Endothelial cell of umbilical vein (primary cell): Measurements from ENCODE around the gene BRD1. TPM values are rescaled to one million over a fixed set of nuclear protein-coding genes. Genes with fewer than 3 reads are reported as not detected.
A peak's percentile ranks its signal among the peaks of the same experiment; 100 is the strongest.

Source experiments
- BruUV-seq: library from RNA; stranded (reverse); fragments of 400-500 nt; replicated peaks from 2 replicates; lab custom pipeline; 2021; lab: Mats Ljungman, UMichigan
- CTCF ChIA-PET: fragments of 300-600, 350-600 bp; sonication (Branson Sonifier 250); formaldehyde crosslinking; loops from one replicate; lab custom pipeline; 2021; ENCODE audit warnings: antibody characterized with exemption, inconsistent platforms; lab: Charles Lee
- POLR2A ChIA-PET: fragments of 300-600, 350-600 bp; sonication (Branson Sonifier 250); formaldehyde crosslinking; loops from one replicate; lab custom pipeline; 2021; ENCODE audit warnings: antibody characterized with exemption, inconsistent platforms; lab: Charles Lee
- DNase-seq: peaks from one replicate; pipeline ENCODE4 v3.0.0-alpha.2; 2011; ENCODE audit warnings: low read depth, low spot score
- FAIRE-seq: peaks from 2 replicates; lab custom pipeline; 2011; peaks lifted over from hg19 to GRCh38; lab: Jason Lieb, UNC
- H2AFZ ChIP-seq: 2 replicates; pipeline ENCODE4 v1.6.0; 2012; ENCODE audit warnings: low read depth, low read length, control low read depth, inconsistent platforms
- H3K27ac ChIP-seq: 2 replicates; pipeline ENCODE4 v1.5.1; 2011; ENCODE audit warnings: low read depth, mild to moderate bottlenecking, control low read depth, low read length, moderate library complexity; ENCODE audit not compliant: insufficient read depth
- H3K27me3 ChIP-seq, 2 experiments: 2 replicates each; pipeline versions ENCODE4 v1.6.0 to v1.6.1; 2011; ENCODE audit warnings: low read length in 2 of 2, mixed read lengths in 1 of 2; ENCODE audit not compliant: control insufficient read depth in 2 of 2, insufficient read depth in 2 of 2
- H3K36me3 ChIP-seq, 2 experiments: 2 replicates in 1 of 2; 3 replicates in 1 of 2; pipeline ENCODE4 v1.5.1; 2011; ENCODE audit warnings: low read length in 2 of 2, mild to moderate bottlenecking in 1 of 2, moderate library complexity in 1 of 2; ENCODE audit not compliant: control insufficient read depth in 2 of 2, insufficient read depth in 2 of 2; ENCODE audit errors: extremely low read depth in 1 of 2
- H3K4me1 ChIP-seq: 3 replicates; pipeline ENCODE4 v1.5.1; 2011; ENCODE audit warnings: mild to moderate bottlenecking, low read length; ENCODE audit not compliant: control insufficient read depth, insufficient read depth; ENCODE audit errors: extremely low read depth
- H3K4me2 ChIP-seq: 2 replicates; pipeline ENCODE4 v1.6.1; 2011; ENCODE audit warnings: low read length, control low read depth, mixed read lengths; ENCODE audit not compliant: insufficient read depth
- H3K4me3 ChIP-seq, 3 experiments: fragments of 200-600 bp in 1 of 3; sonication (generic), shearing (Covaris generic) in 1 of 3; replicated peaks in 1 of 3; 2 replicates each; pipeline ENCODE4 v1.5.1; 2011 to 2016; ENCODE audit warnings: control low read depth in 3 of 3, low read length in 3 of 3, mild to moderate bottlenecking in 2 of 3, inconsistent platforms in 1 of 3, low read depth in 1 of 3, moderate library complexity in 1 of 3; ENCODE audit not compliant: insufficient read depth in 1 of 3
- H3K79me2 ChIP-seq: 2 replicates; pipeline ENCODE4 v1.6.0; 2012; ENCODE audit warnings: low read length, inconsistent platforms; ENCODE audit not compliant: control insufficient read depth, insufficient read depth
- H3K9ac ChIP-seq: replicated peaks from 2 replicates; pipeline ENCODE3; 2011; ENCODE audit warnings: low read length, control low read depth; ENCODE audit not compliant: insufficient read depth; ENCODE audit errors: extremely low read depth
- H3K9me1 ChIP-seq: replicated peaks from 3 replicates; pipeline ENCODE4 v1.6.0; 2011; ENCODE audit warnings: mild to moderate bottlenecking, low read length; ENCODE audit not compliant: control insufficient read depth, insufficient read depth; ENCODE audit errors: extremely low read depth
- H3K9me3 ChIP-seq: replicated peaks from 2 replicates; pipeline ENCODE4 v1.5.1; 2012; ENCODE audit warnings: low read length, inconsistent platforms; ENCODE audit not compliant: control insufficient read depth, insufficient read depth
- H4K20me1 ChIP-seq: replicated peaks from 2 replicates; pipeline ENCODE3; 2011; ENCODE audit warnings: mild to moderate bottlenecking, low read length; ENCODE audit not compliant: control insufficient read depth, insufficient read depth; ENCODE audit errors: extremely low read depth
- CTCF ChIP-seq, 2 donors: IDR thresholded peaks; 1 replicate in 1 of 2; 2 replicates in 1 of 2; pipeline ENCODE4 v1.5.1; 2011; ENCODE audit warnings: low read length in 2 of 2, mild to moderate bottlenecking in 2 of 2, moderate library complexity in 2 of 2, control low read depth in 1 of 2, inconsistent platforms in 1 of 2, low read depth in 1 of 2; ENCODE audit not compliant: insufficient read depth in 1 of 2; ENCODE audit errors: extremely low read depth in 1 of 2
- EZH2 ChIP-seq: IDR thresholded peaks from 2 replicates; pipeline ENCODE4 v1.6.1; 2012; ENCODE audit warnings: borderline replicate concordance, low read depth, mild to moderate bottlenecking, moderate library complexity, low read length, inconsistent platforms; ENCODE audit not compliant: severe bottlenecking
- FOS ChIP-seq: IDR thresholded peaks from 2 replicates; pipeline ENCODE4 v1.6.1; 2011; ENCODE audit warnings: mild to moderate bottlenecking, low read length, moderate library complexity, borderline replicate concordance; ENCODE audit not compliant: insufficient read depth
- GATA2 ChIP-seq: IDR thresholded peaks from 2 replicates; pipeline ENCODE4 v1.7.0; 2011; ENCODE audit warnings: low read depth, mild to moderate bottlenecking, moderate library complexity, mixed read lengths, low read length; ENCODE audit not compliant: insufficient read length, insufficient read depth
- JUN ChIP-seq: IDR thresholded peaks from 2 replicates; pipeline ENCODE4 v1.6.1; 2011; ENCODE audit warnings: borderline replicate concordance, low read depth; ENCODE audit not compliant: insufficient read length, insufficient read depth
- MYC ChIP-seq: IDR thresholded peaks from one replicate; pipeline ENCODE4 v1.6.1; 2011; ENCODE audit warnings: mild to moderate bottlenecking, low read depth, low read length
- dilution Hi-C: fragments of 300-500 bp; cut with MboI; formaldehyde crosslinking; loops from one replicate; pipeline ENCODE4 v1.15.0; 2019; ENCODE audit warnings: low sequenced_read_pairs; ENCODE audit not compliant: extremely low pct_ligation_motif_present
- intact Hi-C: fragments of 100-400 bp; cut with micrococcal nuclease; formaldehyde crosslinking; loops from one replicate; pipeline ENCODE4 v1.10.0; 2022
- polyA plus RNA-seq, 4 experiments: library from polyadenylated mRNA; depleted of rRNA in 3 of 4; stranded (reverse) in 3 of 4; unstranded in 1 of 4; fragments of >200 nt; gene quantifications; 2 replicates each; pipeline versions ENCODE4 v1.2.1 to v1.2.3, GENCODE V29; 2011 to 2012; ENCODE audit warnings: missing spikeins in 1 of 4
- total RNA-seq: library from RNA; stranded (reverse); gene quantifications from 2 replicates; pipeline ENCODE4 v1.2.3, GENCODE V29; 2021

Gene BRD1
- total and polyA plus RNA-seq, 2 donors (not counting 3 experiments of a cell fraction or from before 2014, with no cell fraction given): 8.1 to 41.1 TPM

GRCh38 chr22:49810363-49811019 lies 17.2 kb downstream of the BRD1 start:
- DNase-seq: peak; percentile 22
- ChIA-PET POLR2A (no interaction called here), CTCF (no interaction called here)
- H3K79me2 ChIP-seq: peaks cover 99% of the 10 kb centered on the region
- H3K27me3 ChIP-seq: no peaks in the 10 kb centered on the region
- no peak overlapping the region for H3K4me2 ChIP-seq
- no TSS peak for BruUV-seq
- TF ChIP-seq CTCF (IDR thresholded peaks at IDR 0.05; ENCODE audit: extremely low read depth in 1 of 2, insufficient read depth in 1 of 2, low read depth in 1 of 2, low read length in 2 of 2): no peak
- TF ChIP-seq MYC: no peak
- TF ChIP-seq JUN: no peak
- TF ChIP-seq EZH2: no peak
- TF ChIP-seq GATA2: no peak
- no peak for TF ChIP-seq FOS
- no peak overlapping the region for H3K9ac ChIP-seq
- no peak overlapping the region for H2AFZ ChIP-seq
- intact Hi-C loops: no loop called here
- H3K4me1 ChIP-seq: peaks cover 3% of the 10 kb centered on the region
- peaks cover 22% of the 10 kb centered on the region for H4K20me1 ChIP-seq
- H3K9me1 ChIP-seq: no peaks in the 10 kb centered on the region
- no peak overlapping the region for H3K4me3 ChIP-seq
- FAIRE-seq: no peak
- peaks cover 0 to 13% of the 10 kb centered on the region in 2 experiments for H3K36me3 ChIP-seq
- no peak overlapping the region for H3K27ac ChIP-seq
- dilution Hi-C loops: no loop called here
- no peaks in the 10 kb centered on the region for H3K9me3 ChIP-seq
